Right lobe of liver (tissue), 6 donors: ENCODE measurements around the gene ESYT2. TPM values are rescaled to one million over a fixed set of nuclear protein-coding genes. Genes with fewer than 3 reads are reported as not detected.

Experiments used
- ATAC-seq, 4 donors: fragments of 200-7000 bp; cut with Tn5 transposase; one replicate each; pipeline ENCODE4 v1.9.1; 2020; ENCODE audit warnings: mild to moderate bottlenecking in 4 of 4, moderate library complexity in 4 of 4
- DNase-seq, 3 donors: peaks; one replicate each; pipeline ENCODE4 v3.0.0-alpha.2; 2020
- H3K27ac ChIP-seq, 3 donors: fragments of 200-600 bp; one replicate each; pipeline ENCODE4 v1.8.0; 2022
- H3K27me3 ChIP-seq, 2 donors: fragments of 200-600 bp; one replicate each; pipeline ENCODE4 v1.8.0; 2022
- H3K36me3 ChIP-seq, 4 donors: fragments of 200-600 bp; sonication (generic) in 1 of 4; one replicate each; pipeline versions ENCODE4 v1.5.1 to v1.8.0; 2017 to 2022; ENCODE audit warnings: control low read depth in 1 of 4
- H3K4me1 ChIP-seq, 4 donors: fragments of 200-600 bp; sonication (generic) in 1 of 4; one replicate each; pipeline versions ENCODE4 v1.5.1 to v1.8.0; 2017 to 2022; ENCODE audit warnings: control low read depth in 1 of 4
- H3K4me3 ChIP-seq, 3 donors: fragments of 200-600 bp; one replicate each; pipeline ENCODE4 v1.8.0; 2022
- H3K9me3 ChIP-seq, 4 donors: fragments of 200-600 bp; sonication (generic) in 1 of 4; one replicate each; pipeline versions ENCODE4 v1.5.1 to v1.8.0; 2017 to 2022; ENCODE audit warnings: control low read depth in 1 of 4
- POLR2A ChIP-seq: fragments of 450-650 bp; IDR thresholded peaks from one replicate; pipeline ENCODE4 v1.6.1; 2017; ENCODE audit warnings: antibody characterized with exemption, mild to moderate bottlenecking
- WGBS: methylation state at CpG from one replicate; pipeline ENCODE4 v1.1.6; 2018; ENCODE audit warnings: low coverage, low lambda C conversion rate; ENCODE audit not compliant: insufficient coverage; ENCODE audit errors: missing lambda C conversion rate; 5-methylcytosine and 5-hydroxymethylcytosine counted together
- intact Hi-C, 2 donors: fragments of 100-400 bp; cut with DNase I; formaldehyde crosslinking; loops; one replicate each; pipeline versions ENCODE4 v1.11.2 to v1.14.1; 2022
- total RNA-seq, 6 experiments: library from RNA; depleted of rRNA in 2 of 6; stranded (reverse); fragments of >200 nt in 2 of 6; fragmentation: NEBNext Ultra II Directional in 3 of 6; extraction: Animal tissue kit (Norgen Biotek cat#: 25700) in 3 of 6; gene quantifications; one replicate each; pipeline versions ENCODE4 v1.1.0 to v1.2.4, GENCODE V29; 2016 to 2023
- TF ChIP-seq, protein P1 (sequence below), 4 donors: fragments of 200-600 bp in 3 of 4; fragments of 450-650 bp in 1 of 4; IDR thresholded peaks; one replicate each; pipeline versions ENCODE4 v1.5.1 to v1.8.0; 2016 to 2022; ENCODE audit warnings: antibody characterized with exemption in 4 of 4, mild to moderate bottlenecking in 2 of 4
- donor health status: DM: no; HTN: yes; CAD: no.
- donor health status: DM: no; HTN: no; CAD: no.
- donor health status: DM: no; HTN: no; CAD: no.
- donor health status: DM: no; HTN: yes; CAD: no.
- donor health status: DM: no; HTN: yes; CAD: no.

Gene ESYT2
- total RNA-seq, 6 experiments from 2014 or later = 19.7 to 28.7 (median 24.2) TPM

DNA sequence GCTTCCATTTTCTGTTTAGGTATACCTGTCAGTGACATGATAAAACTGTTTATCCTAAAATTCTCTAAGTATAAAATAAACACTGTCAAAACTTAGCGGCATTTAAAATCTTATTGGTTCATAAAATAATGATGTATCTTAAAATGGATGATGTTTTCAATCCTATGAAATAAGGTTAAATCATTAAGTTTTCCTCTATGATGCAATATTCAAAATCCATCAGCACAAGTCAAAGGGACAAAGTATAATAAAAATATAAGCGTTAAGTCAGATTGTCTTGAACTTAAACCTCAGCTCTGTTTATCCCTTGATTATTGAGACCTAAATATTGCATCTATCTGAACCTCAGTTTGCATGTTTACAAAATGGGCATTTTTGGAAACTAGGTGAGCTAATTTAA, 78.1 kb downstream of the ESYT2 start:
- DNase-seq = no peak
- TF ChIP-seq, protein P1, sequence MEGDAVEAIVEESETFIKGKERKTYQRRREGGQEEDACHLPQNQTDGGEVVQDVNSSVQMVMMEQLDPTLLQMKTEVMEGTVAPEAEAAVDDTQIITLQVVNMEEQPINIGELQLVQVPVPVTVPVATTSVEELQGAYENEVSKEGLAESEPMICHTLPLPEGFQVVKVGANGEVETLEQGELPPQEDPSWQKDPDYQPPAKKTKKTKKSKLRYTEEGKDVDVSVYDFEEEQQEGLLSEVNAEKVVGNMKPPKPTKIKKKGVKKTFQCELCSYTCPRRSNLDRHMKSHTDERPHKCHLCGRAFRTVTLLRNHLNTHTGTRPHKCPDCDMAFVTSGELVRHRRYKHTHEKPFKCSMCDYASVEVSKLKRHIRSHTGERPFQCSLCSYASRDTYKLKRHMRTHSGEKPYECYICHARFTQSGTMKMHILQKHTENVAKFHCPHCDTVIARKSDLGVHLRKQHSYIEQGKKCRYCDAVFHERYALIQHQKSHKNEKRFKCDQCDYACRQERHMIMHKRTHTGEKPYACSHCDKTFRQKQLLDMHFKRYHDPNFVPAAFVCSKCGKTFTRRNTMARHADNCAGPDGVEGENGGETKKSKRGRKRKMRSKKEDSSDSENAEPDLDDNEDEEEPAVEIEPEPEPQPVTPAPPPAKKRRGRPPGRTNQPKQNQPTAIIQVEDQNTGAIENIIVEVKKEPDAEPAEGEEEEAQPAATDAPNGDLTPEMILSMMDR (IDR thresholded peaks at IDR 0.05) = no peak
- TF ChIP-seq POLR2A = no peak
- Histone ChIP-seq H3K9me3 (no peaks in the 10 kb centered on the region), H3K4me3 (no peak overlapping the region), H3K4me1 (no peaks in the 10 kb centered on the region), H3K27ac (no peak overlapping the region), H3K27me3 (no peaks in the 10 kb centered on the region), H3K36me3 (peaks cover 0 to 12% (median 2%) of the 10 kb centered on the region in 4 donors)
- intact Hi-C loops = no loop called here
- WGBS = 100% methylated on average over 2 of the region's 2 CpGs
- no peak for ATAC-seq

DNA sequence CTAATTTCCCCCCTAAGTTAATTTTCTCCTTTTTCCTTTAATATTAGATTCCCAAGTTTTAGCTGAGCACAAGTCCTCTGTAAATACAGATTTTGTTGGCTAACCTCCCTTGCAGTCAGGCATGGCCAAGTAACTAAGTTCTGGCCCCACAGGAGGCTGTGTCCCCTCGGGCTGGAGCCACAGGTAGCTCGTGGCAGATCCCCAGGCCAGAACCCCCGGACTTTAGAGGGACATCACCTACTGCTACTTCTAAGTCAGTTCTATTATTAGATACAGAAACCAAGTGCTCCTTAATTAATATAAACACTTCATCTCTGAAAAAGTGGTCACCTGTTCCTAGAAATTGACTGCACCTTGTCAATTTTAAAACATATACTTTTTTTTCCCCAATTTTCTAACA, 78.6 kb downstream of the ESYT2 start:
- WGBS = 97% methylated on average over 3 of the region's 3 CpGs
- TF ChIP-seq POLR2A = no peak
- TF ChIP-seq, protein P1 (IDR thresholded peaks at IDR 0.05) = no peak
- intact Hi-C loops = no loop called here
- no peak overlapping the region for H3K4me3 ChIP-seq
- ATAC-seq (no peak), DNase-seq (no peak)
- H3K27me3 ChIP-seq = no peaks in the 10 kb centered on the region
- H3K4me1 ChIP-seq = no peaks in the 10 kb centered on the region
- no peaks in the 10 kb centered on the region for H3K9me3 ChIP-seq
- peaks cover 0 to 12% (median 2%) of the 10 kb centered on the region in 4 donors for H3K36me3 ChIP-seq
- H3K27ac ChIP-seq = no peak overlapping the region

DNA sequence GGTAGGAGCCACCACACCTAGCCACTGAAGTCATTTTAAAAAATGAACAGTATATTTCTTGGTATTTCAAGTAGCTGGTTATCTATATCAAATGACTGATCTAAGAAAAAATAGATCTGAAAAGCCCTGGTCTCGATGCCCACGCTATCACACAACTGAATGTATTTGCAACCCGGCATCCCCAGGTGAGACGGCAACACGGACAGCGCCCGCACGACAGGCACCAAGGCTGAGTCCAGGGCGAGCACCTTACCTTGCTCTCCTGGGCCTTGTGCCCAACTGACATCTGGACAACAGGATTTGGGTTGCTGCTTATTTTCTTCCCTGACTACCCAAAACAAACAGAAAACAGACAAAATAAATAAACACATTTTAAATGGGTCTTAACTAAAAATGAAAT, 79.9 kb downstream of the ESYT2 start:
- DNase-seq (no peak), ATAC-seq (no peak)
- H3K4me1 ChIP-seq = no peaks in the 10 kb centered on the region
- 89% methylated on average over 5 of the region's 9 CpGs for WGBS
- H3K27ac ChIP-seq = no peak overlapping the region
- H3K36me3 ChIP-seq = peaks cover 0 to 12% (median 2%) of the 10 kb centered on the region in 4 donors
- TF ChIP-seq, protein P1 (IDR thresholded peaks at IDR 0.05) = no peak
- no peak for TF ChIP-seq POLR2A
- intact Hi-C loops = no loop called here
- H3K4me3 ChIP-seq = no peak overlapping the region
- H3K9me3 ChIP-seq = no peaks in the 10 kb centered on the region
- no peaks in the 10 kb centered on the region for H3K27me3 ChIP-seq

DNA sequence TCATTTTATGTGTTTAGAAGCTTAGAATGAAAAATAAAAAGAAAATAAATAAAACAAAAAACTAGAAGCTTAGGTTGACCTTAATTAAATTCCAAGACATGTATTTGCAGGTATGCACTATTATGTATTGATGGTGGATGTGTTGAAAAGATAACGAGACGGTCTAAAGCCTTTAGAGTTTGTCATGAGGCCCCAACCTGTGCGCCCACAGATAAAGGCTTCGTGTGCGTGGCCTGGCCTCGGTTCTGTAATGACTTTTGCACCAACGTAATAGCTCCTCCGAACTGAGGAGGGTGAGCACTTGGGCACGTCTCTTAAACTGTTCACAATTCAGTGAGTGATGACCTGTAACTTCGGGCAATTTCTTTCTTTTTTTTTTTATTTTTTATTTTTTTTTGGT, 81.0 kb downstream of the ESYT2 start:
- no peaks in the 10 kb centered on the region for H3K4me1 ChIP-seq
- TF ChIP-seq, protein P1 (IDR thresholded peaks at IDR 0.05) = no peak
- no peak for TF ChIP-seq POLR2A

DNA sequence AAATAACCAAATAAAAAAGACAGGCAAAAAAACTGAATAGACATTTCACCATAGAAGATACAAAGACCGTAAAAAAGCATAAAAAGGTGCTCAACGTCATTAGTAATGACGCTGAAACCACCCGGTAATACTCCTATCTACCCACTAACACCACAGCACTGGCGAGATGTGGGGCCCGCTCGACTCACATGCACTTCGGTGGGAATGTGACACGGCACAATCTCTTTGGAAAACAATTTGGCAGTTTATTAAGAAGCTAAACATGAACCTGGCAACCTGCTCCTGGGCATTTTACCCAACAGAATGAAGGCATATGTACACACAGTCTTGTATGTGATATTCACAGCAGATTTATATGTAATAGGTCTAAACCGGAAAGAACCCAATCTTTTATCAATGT, 81.9 kb downstream of the ESYT2 start:
- TF ChIP-seq, protein P1 (IDR thresholded peaks at IDR 0.05) = no peak
- no peak for TF ChIP-seq POLR2A
- 81% methylated on average over 8 of the region's 10 CpGs for WGBS
- H3K27ac ChIP-seq = no peak overlapping the region
- H3K36me3 ChIP-seq = peaks cover 0 to 24% (median 2%) of the 10 kb centered on the region in 4 donors
- no peaks in the 10 kb centered on the region for H3K27me3 ChIP-seq
- no peaks in the 10 kb centered on the region for H3K9me3 ChIP-seq
- intact Hi-C loops = no loop called here
- no peak overlapping the region for H3K4me3 ChIP-seq
- H3K4me1 ChIP-seq = no peaks in the 10 kb centered on the region
- DNase-seq = no peak
- ATAC-seq = no peak

More for the DNA sequence above, 81.0 kb downstream of the ESYT2 start:
- H3K36me3 ChIP-seq = peaks cover 0 to 16% (median 2%) of the 10 kb centered on the region in 4 donors
- no peak overlapping the region for H3K4me3 ChIP-seq
- no peaks in the 10 kb centered on the region for H3K27me3 ChIP-seq
- no peaks in the 10 kb centered on the region for H3K9me3 ChIP-seq
- DNase-seq = no peak
- no peak for ATAC-seq
- no peak overlapping the region for H3K27ac ChIP-seq
- WGBS = 81% methylated on average over 10 of the region's 10 CpGs
- intact Hi-C loops = no loop called here
